Occipital lobe (tissue), 2 donors: ENCODE measurements around the gene FOXE3. TPM values are rescaled to one million over a fixed set of nuclear protein-coding genes. Genes with fewer than 3 reads are reported as not detected.
A peak's percentile ranks its signal among the peaks of the same experiment; 100 is the strongest.

Experiments
- DNase-seq: peaks from one replicate; lab custom pipeline; 2025; lab: John Stamatoyannopoulos, UW
- total RNA-seq: library from RNA; depleted of rRNA; stranded (reverse); fragments of >200 nt; gene quantifications from one replicate; pipeline ENCODE4 v1.2.3, GENCODE V29; 2014

Gene FOXE3
- total RNA-seq, 1 donor from 2014 or later, result not detected

- DNase-seq, result no peak
Measured at GRCh38 chr1:47434051-47434842, 18.2 kb downstream of the FOXE3 start.

DNA sequence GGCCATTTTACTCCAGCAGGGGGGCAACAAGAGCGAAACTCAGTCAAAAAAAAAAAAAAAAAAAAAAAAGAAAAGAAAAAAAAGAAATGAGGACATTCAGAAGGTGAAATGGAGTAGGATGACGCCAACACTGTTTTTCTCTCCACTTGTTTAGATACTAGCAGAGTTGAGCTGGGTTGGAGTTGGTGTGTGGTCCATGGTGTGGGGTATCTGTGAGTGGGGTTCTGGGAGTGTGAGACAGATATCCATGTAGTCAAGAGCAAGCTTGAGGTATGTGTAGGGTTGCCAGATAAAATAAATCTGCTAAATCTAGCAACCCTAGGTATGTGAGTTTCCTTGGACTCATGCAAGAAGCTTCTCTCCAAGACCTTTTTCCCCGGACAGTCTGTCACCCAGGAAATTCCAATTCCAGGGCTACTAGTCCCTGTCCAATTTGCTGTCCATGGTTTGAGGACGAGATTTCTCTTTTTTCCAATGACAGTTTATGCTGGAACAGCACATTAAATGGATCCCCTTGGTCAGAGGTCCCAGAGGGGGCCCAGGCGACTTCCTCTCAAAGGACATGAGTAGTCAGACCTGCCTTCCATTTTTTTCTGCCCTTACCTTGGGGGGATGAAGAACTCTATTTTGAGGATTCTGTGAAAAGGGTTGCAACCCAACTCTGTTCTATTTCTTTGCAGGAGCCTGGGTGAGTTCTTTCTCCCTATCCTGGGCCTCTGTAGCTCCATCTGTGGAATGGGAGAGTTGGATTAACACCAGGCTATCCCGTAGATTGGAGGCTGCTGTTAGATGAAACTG, 19.6 kb downstream of the FOXE3 start:
- DNase-seq, result no peak

- no peak for DNase-seq
Measured at GRCh38 chr1:47436304-47436978, 20.4 kb downstream of the FOXE3 start.

DNA sequence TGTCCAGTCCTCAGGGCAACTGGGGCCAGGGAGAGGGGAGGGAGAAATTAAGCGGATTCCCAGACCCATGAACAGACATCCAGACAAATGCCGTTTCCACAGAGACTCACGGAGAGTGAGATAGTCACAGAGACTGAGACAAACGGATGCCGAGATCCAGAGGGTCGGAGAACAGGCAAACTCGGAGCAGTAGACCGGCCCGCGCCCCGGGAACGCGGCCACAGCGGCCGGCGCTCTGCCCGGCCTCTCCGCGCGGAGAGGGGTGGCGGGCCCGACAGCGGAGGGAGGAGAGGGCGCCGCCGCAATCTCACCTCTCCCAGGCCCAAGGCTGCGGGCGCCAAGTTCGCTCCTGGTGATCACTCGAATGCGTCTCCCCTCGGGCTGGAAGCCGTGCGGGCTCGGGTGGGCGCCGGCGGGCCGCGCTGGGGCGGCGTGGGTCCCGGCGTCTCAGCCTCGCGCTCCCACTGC, 20.9 kb downstream of the FOXE3 start:
- DNase-seq, result no peak

DNA sequence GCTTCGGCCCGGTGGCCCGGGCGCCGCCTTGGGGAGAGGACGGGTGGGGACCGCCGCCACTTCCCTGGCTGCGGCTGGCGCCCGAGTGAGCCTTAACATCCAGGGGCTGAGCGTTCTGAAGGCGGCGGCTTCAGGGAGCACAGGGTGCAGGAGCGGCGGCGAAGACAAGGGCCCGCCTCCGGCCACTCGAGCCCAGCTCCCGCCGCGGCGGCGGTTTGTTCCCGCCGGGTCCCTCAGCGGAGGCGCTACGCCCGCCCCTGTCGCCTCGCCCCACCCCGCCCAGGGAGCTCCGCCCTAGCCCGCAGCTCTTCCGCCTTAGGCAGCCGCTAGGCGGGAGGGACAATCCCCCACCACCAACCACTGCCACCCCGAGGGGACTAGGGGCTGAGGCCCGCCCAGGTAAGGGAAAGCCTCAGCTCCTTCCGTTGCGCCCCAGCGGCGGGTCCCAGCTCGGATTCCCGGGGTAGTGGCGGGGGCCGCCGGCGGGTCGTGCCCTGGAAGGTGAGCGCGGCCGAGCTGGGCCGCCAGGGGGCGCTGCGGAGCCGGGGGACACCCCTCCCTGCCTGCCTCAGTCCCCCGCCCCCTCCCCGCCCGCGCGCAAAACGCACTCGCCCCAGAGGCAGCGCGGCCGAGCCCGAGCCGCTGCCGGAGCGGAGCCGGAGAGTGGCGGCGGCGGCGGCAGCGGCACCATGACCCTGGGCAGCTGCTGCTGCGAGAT, 21.5 kb downstream of the FOXE3 start, which contains the start of gene FOXD2:
Gene FOXD2 (plus strand): TSS at position 598 of the 718 bp plus-strand sequence. CDS start 92 bp downstream, at position 690.
- DNase-seq, result peak; percentile 52

GRCh38 chr1:47438165-47439016, 22.3 kb downstream of the FOXE3 start:
- DNase-seq, result no peak

DNA sequence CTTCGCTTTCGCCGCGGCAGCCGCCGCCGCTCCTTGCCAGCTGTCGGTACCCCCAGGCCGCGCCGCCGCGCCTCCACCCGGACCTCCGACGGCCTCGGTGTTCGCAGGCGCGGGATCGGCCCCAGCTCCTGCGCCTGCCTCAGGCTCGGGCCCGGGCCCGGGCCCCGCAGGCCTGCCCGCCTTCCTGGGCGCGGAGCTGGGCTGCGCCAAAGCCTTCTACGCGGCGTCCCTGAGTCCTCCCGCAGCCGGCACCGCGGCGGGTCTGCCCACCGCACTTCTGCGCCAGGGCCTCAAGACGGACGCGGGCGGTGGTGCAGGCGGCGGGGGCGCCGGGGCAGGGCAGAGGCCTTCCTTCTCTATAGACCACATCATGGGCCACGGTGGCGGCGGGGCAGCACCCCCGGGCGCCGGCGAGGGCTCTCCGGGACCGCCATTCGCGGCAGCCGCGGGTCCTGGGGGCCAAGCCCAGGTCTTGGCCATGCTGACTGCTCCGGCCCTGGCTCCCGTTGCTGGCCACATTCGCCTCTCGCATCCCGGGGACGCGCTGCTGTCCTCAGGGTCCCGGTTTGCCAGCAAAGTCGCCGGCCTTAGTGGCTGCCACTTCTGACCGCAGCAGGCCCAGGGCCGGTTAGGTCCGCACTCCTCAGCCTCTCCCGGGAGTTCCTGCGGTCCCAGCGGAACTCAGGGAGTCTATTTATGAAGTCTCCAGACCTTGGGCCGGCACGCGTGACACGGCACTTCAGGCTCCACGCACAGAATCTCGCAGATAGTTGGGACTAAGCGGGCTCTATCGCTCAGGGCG, 23.1 kb downstream of the FOXE3 start:
- DNase-seq, result no peak

- DNase-seq, result no peak
Measured at GRCh38 chr1:47439819-47440598, 23.9 kb downstream of the FOXE3 start.

DNA sequence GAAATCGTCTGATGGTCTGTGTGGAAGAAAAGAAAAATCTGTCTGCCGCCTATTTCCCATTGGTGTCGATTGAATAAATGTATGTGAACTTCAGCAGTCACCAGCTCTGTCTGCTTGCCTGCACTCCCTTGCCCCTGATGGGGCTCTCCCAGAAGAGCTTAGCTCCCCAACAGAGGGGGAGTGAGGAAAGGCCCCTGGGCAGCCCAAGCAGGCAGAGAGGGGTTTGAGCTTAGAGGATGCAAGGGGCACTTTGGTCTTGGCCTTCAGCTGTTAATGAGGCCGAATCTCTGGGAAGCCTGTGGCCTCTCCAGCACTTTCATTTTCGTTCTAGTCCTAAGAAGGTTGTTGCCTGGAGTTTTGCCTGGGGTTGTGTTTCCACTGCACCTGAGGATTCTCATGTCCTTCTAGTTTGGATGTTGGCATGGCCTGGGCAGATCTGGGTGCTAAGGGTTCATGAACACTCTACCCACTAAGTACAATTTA, 24.6 kb downstream of the FOXE3 start:
- DNase-seq, result no peak

- no peak for DNase-seq
Measured at GRCh38 chr1:47441450-47442106, 25.5 kb downstream of the FOXE3 start.

- no peak for DNase-seq
Measured at GRCh38 chr1:47442202-47442601, 26.1 kb downstream of the FOXE3 start.

DNA sequence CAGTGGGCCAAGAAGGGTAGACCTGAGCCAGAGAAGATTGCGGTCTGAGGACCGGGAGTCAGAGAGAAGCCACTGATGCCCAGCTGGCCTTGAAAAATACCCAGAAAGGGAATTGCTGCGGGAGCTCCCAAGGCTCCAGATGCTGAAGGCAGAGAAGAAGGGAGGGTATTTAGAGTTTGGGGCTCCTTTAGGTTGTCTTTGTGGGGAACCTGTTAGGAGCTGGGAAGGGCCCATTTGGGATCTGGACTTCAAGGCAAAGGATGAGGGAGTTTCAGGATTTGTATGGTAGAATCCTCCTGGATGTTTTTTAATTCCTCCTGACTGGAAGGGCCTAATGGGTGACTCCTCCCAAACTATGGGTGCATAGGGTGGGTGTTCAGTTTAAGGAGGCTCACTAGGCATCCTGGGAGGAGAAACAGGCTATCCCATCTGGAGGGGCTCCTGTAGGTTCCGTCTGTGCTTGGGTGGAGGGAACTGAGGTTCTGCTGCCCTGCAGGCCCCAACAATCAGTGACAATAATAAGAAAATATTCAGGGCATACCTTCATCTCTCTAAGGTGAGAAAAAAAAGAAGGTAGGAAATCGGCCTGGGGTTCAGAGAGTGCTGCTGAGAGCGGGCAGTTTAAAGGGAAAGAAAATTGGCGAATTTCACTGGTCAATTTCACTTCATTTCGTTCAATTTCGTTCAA, 26.9 kb downstream of the FOXE3 start:
- DNase-seq, result no peak

GRCh38 chr1:47443530-47444296, 27.6 kb downstream of the FOXE3 start:
- no peak for DNase-seq

DNA sequence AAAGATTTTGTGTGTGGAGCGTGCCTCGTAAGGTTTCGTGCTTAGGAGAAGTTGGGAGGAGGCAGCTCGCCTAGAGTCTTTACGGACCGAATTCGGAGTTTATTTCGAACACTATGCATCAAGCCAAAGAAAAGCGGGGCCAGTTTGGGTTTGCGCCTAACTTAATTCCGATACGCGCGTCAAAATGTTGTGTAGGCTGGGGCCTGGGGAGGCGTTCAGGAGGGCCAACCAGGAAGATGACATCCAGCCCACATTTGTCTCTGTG, 28.1 kb downstream of the FOXE3 start:
- no peak for DNase-seq

DNA sequence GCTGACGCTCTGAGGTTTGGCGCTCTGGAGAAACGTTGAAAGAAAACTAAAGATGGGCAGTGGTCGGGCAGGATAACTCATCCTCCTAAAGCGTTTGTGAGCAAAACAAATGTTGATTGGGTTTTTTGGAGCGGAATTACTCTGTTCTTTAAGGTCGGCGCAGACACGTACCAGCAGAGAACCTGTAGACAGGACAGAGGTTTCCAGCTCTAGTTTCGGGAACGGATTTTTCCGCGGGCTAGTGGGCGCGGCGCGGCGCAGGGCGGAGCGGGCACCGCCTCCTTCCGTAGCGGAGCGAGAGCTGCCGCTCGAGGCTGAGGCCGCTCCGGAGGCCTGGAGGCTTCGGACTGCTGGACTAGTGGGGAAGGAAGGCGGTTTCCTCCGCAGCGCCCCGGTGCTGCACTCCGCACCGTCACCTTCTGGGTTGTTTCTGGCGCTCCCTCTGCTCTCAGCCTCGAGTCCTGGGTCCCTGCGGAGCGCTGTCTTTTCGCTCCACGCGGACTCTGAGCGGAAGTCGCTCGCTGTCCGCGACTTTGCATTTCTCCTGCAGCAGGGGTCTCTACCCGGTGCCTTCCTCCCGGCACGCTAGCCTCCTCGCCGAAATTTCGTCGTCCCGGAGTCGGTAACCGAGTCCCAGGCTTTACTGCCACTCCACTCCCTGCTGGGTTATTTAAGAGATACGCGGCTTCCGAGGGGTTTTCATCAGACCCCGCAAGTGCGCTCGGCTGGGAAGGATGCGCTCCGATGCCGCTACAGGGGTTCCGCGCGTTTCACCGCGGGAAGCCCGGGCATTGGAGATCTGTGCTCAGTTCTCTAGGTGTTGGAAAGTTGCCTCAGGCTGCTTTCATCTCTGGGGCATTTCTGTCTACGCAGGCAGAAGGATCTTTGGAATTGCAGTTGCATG, 28.7 kb downstream of the FOXE3 start:
- no peak for DNase-seq
